Karpas-422 (cell line): ENCODE measurements around the gene TFB2M. TPM values are rescaled to one million over a fixed set of nuclear protein-coding genes. Genes with fewer than 3 reads are reported as not detected.

Experiments
- DNase-seq: peaks from one replicate; pipeline ENCODE4 v3.0.0-alpha.2; 2015
- H2AFZ ChIP-seq: fragments of 200-600 bp; sonication (generic); 2 replicates; pipeline ENCODE4 v1.6.1; 2014; ENCODE audit warnings: antibody characterized with exemption, low read length, mixed read lengths
- H3K27ac ChIP-seq: fragments of 200-600 bp; sonication (generic); 2 replicates; pipeline ENCODE4 v1.5.1; 2014; ENCODE audit warnings: mild to moderate bottlenecking, low read length, moderate library complexity
- H3K27me3 ChIP-seq: fragments of 200-600 bp; sonication (generic); 2 replicates; pipeline ENCODE4 v1.6.1; 2014; ENCODE audit warnings: low read length, mixed read lengths
- H3K36me3 ChIP-seq: fragments of 200-600 bp; sonication (generic); 2 replicates; pipeline ENCODE4 v1.6.1; 2014; ENCODE audit warnings: low read length, mixed read lengths; ENCODE audit not compliant: insufficient read depth
- H3K4me1 ChIP-seq: fragments of 200-600 bp; sonication (generic); 2 replicates; pipeline ENCODE4 v1.6.1; 2014; ENCODE audit warnings: mild to moderate bottlenecking, low read length, mixed read lengths
- H3K4me2 ChIP-seq: fragments of 200-600 bp; sonication (generic); 2 replicates; pipeline ENCODE4 v1.6.1; 2014; ENCODE audit warnings: low read length, low read depth, mild to moderate bottlenecking; ENCODE audit not compliant: poor library complexity, severe bottlenecking
- H3K4me3 ChIP-seq: fragments of 200-600 bp; sonication (generic); 2 replicates; pipeline ENCODE4 v1.5.1; 2014; ENCODE audit warnings: mild to moderate bottlenecking, antibody characterized with exemption, low read length, mixed read lengths
- H3K79me2 ChIP-seq: fragments of 200-600 bp; sonication (generic); 2 replicates; pipeline ENCODE4 v1.6.1; 2014; ENCODE audit warnings: mild to moderate bottlenecking, low read length, mixed read lengths
- H3K9ac ChIP-seq: fragments of 200-600 bp; sonication (generic); 2 replicates; pipeline ENCODE4 v1.6.0; 2014; ENCODE audit warnings: low read length
- H3K9me2 ChIP-seq: fragments of 200-600 bp; sonication (generic), shearing (Covaris generic); replicated peaks from 2 replicates; pipeline ENCODE4 v1.6.0; 2014; ENCODE audit warnings: mild to moderate bottlenecking, low read length, moderate library complexity; ENCODE audit not compliant: insufficient read depth
- H3K9me3 ChIP-seq: fragments of 300-700, 200-600 bp; sonication (generic); 2 replicates; pipeline ENCODE4 v1.6.1; 2014; ENCODE audit warnings: low read length, mixed read lengths
- H4K20me1 ChIP-seq: fragments of 200-600 bp; sonication (generic); 2 replicates; pipeline ENCODE4 v1.6.1; 2014; ENCODE audit warnings: mild to moderate bottlenecking, antibody characterized with exemption, low read length, low read depth; ENCODE audit not compliant: insufficient read depth
- total RNA-seq: library from RNA; depleted of rRNA; stranded (reverse); fragments of >200 nt; shearing (Covaris generic); gene quantifications from 2 replicates; pipeline ENCODE4 v1.2.3, GENCODE V29; 2014; ENCODE audit warnings: low replicate concordance

TFB2M gene
- total RNA-seq, 1 experiment from 2014 or later: 20.5 TPM

DNA sequence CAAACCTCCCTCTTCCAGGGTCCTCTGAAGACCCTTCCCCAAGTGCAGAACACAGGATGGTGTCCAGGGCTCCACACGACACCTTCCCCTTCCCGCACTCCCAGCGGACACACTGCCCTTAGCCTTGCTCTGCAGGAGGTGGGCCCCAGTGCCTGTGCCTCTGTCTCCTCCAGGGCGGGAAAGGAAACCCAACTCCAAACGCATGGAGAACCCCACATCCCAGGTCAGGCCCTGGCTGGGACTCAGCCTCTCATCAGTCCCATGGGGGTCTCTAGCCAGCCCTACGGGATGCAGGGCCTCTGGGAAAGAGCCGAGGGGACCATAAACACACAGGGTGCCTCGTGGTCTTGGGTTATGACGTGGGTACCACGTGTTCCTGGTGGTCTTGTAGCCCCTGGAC lies 53.4 kb downstream of the TFB2M start:
- H2AFZ ChIP-seq: no peak overlapping the region
- no peaks in the 10 kb centered on the region for H3K79me2 ChIP-seq
- no peak overlapping the region for H3K9ac ChIP-seq
- no peak overlapping the region for H3K4me2 ChIP-seq
- peaks cover under 1% of the 10 kb centered on the region for H3K4me1 ChIP-seq
- no peak overlapping the region for H3K27ac ChIP-seq
- H3K9me2 ChIP-seq: no peaks in the 10 kb centered on the region
- H3K4me3 ChIP-seq: no peak overlapping the region
- H4K20me1 ChIP-seq: no peaks in the 10 kb centered on the region
- no peaks in the 10 kb centered on the region for H3K27me3 ChIP-seq
- H3K36me3 ChIP-seq: no peaks in the 10 kb centered on the region
- peaks cover 17% of the 10 kb centered on the region for H3K9me3 ChIP-seq
- DNase-seq: no peak

DNA sequence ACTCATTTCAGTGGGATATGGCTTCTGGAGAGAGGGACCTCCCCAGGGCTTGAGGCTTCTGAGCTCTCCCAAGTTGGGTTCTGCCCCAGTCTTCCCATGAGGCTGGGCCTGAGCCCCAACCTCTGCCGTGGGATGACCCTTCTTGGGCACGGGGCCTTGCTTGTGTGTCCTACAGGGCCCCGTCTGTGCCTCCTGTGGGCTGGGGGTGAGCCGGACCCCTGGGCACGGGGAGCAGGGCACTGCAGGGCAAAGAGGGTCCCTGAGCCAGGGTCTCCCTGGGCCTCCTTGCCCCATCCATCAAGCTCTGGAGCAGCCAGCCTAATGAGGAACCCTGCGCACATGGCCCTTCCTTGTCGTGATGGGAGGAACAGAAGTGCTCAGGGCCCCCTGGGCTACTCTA lies 53.8 kb downstream of the TFB2M start:
- Histone ChIP-seq H3K9me2 (no peaks in the 10 kb centered on the region), H3K27me3 (no peaks in the 10 kb centered on the region), H3K9ac (no peak overlapping the region), H3K36me3 (no peaks in the 10 kb centered on the region), H4K20me1 (no peaks in the 10 kb centered on the region), H3K9me3 (peaks cover 17% of the 10 kb centered on the region), H3K4me3 (no peak overlapping the region), H2AFZ (no peak overlapping the region), H3K27ac (no peak overlapping the region), H3K4me2 (no peak overlapping the region), H3K79me2 (no peaks in the 10 kb centered on the region), H3K4me1 (peaks cover 4% of the 10 kb centered on the region)
- peak; percentile 36 for DNase-seq

DNA sequence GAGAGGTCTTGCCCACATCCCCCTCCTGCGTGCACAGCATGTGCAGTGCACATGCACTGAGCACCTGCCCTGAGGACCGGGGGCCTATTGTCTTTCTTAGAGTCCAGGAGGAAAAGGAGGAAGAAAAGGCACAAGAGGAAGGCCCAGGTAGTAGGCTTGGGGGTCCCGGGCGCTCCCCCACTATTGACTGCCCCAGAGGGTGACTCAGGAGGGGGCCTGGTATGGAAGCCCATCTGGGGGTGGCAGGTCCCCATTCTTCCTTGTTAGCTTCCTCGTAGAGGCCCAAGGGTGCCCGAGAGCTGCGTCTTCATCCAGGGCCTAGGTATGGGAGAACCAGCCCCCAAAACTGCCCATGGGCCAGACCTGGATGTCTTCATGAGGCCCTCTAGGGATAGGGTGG lies 54.9 kb downstream of the TFB2M start:
- Histone ChIP-seq H2AFZ (no peak overlapping the region), H3K4me1 (peaks cover 5% of the 10 kb centered on the region), H3K27me3 (no peaks in the 10 kb centered on the region), H3K4me3 (no peak overlapping the region), H3K79me2 (peaks cover 8% of the 10 kb centered on the region), H3K27ac (no peak overlapping the region), H3K9me3 (peaks cover 17% of the 10 kb centered on the region), H4K20me1 (no peaks in the 10 kb centered on the region), H3K36me3 (no peaks in the 10 kb centered on the region), H3K4me2 (no peak overlapping the region), H3K9ac (no peak overlapping the region), H3K9me2 (no peaks in the 10 kb centered on the region)
- DNase-seq: no peak

DNA sequence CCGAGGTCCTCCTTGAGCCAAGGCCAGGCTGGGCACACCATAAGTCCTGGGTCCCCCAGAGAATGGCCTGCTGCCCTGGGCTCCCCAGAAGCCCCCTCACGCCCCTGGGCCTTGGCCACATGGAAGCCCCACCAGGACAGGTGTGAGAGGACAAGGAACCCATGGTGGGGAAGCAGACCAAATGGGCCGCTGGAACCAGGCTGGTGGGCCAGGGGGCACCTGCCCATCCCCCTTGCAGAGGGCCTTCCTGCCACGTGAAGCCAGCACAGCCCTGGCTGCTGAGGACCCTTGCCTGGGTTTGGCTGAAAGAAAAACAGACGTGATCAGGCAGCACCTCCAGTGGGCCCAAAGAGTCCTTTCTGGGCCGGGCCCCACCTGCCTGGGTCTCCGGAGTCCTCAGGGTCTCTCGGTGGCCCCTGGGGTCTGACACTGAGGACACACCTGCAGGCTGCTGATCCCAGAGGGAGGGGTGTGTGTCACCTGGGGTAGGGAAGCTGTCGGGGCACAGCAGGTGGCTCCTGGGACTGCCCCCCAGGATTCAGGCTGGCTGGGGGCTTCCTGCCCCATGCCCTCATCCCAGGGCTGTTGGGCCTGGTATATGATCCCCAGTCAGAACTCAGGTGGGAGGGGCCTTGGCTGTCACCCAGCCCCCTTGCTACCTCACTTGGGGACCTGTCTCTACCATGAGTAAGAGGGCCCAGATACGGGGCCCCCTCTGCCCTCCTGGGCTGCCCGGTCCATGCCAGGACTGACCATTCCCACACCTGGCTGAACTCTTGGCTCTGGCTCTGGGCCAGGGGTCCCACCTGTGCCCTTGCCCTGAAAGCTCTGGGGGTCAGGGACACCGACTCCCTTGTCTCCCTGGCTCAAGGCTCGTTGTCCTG lies 55.7 kb downstream of the TFB2M start:
- Histone ChIP-seq H2AFZ (no peak overlapping the region), H3K36me3 (no peaks in the 10 kb centered on the region), H3K4me1 (peaks cover 13% of the 10 kb centered on the region), H4K20me1 (no peaks in the 10 kb centered on the region), H3K4me2 (no peak overlapping the region), H3K9ac (no peak overlapping the region), H3K27ac (no peak overlapping the region), H3K4me3 (no peak overlapping the region), H3K9me3 (peaks cover 10% of the 10 kb centered on the region), H3K79me2 (peaks cover 16% of the 10 kb centered on the region), H3K27me3 (no peaks in the 10 kb centered on the region), H3K9me2 (no peaks in the 10 kb centered on the region)
- DNase-seq: no peak

DNA sequence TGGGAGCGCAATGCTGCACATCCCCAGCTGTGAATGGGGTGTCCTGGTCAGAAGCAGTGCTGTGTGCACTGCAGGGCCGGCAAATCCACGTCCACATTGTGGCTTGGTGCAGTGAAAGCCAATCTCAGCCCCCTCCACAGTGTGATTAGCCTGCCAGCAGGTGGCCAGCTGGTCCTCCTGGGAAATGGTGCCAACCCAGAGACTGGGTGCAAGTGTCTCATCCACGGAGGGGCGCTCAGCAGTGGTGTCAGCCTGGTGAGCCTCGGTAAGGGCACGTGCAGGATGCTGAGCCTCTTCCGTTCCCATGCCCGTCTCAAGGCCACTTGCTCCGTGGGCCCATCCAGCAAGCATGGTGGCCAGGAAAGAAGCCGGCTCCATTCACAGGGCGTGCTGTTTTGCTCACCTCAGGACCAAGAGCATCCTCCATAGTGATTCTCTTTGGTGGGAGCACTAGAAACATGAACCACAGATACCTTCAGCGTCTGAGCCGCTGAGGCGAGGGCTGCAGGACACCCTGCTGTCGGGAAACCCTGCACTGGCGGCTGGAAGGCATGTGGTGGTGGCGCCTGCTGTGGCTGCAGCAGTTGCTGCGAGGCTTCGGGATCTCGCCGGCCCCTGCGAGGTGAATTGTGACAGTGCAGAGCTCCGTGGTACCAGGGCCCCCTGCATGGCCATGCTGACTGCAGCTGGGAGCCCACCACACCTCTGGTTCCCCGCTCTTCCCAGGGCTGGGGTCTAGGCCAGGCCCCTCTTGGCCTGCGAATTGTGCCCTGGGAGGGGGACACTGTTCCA lies 57.0 kb downstream of the TFB2M start:
- H3K9me2 ChIP-seq: no peaks in the 10 kb centered on the region

DNA sequence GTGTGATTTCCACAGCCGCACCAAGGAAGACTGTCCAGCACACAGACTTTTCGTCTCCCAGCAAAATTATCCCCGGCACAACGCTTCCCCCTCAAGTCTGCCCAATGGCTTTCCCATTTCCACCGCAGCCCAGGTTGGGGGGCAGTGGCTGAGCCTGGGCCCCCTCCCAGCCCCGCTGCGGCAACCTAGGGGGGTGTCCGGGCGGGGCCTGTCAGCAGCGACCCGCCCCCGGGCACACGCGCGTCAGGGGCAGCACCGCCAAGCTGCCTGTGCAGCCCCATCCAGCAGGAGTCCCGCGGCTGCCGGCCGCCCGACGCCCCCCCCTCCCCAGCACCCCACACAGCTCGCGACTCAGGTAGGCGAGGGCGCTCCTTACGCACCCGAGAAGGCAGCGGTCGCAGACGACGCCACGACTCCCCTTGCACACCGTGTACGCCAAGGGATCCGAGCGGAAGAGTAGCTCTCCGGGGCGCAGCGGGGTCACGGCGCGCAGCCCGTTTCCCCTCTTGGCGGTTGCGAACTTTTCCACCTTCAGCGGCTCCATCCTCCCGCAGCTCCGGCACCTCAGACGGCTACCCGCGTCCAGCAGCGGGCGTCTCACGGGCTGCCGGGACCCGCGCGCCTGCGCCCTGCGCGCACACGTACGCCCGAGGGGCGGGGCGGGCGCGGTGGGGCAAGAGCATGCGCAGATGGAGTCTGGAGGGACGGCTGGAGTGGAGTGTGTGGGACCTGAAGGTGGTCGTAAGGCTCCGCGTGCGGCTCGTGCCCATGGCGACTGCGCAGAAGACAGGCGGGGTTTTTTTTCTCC lies 59.2 kb downstream of the TFB2M start, which contains the start of gene SMYD3:
Gene SMYD3, minus strand, starts transcription at position 606 of the 808 bp plus-strand sequence.
- H3K27ac ChIP-seq: no peak within 1 kb of the TSS; the same call in 1 of the 2 replicates
- H4K20me1 ChIP-seq: no peaks in the 10 kb centered on the region
- peaks cover 35% of the 10 kb centered on the region for H3K4me1 ChIP-seq
- DNase-seq: peak; percentile 93
- no peaks in the 10 kb centered on the region for H3K9me3 ChIP-seq
- H3K4me2 ChIP-seq: peak within 1 kb of the TSS; percentile 83
- H3K27me3 ChIP-seq: no peaks in the 10 kb centered on the region
- peaks cover 47% of the 10 kb centered on the region for H3K79me2 ChIP-seq
- H3K9me2 ChIP-seq: no peaks in the 10 kb centered on the region
- peaks cover 10% of the 10 kb centered on the region; the same call in 1 of the 2 replicates for H3K36me3 ChIP-seq
- peak within 1 kb of the TSS; percentile 78 for H3K4me3 ChIP-seq
- peak within 1 kb of the TSS; percentile 94 for H3K9ac ChIP-seq
- peak within 1 kb of the TSS; percentile 98 for H2AFZ ChIP-seq

More for the DNA sequence above, 57.0 kb downstream of the TFB2M start:
- H3K9ac ChIP-seq: no peak overlapping the region
- no peak overlapping the region for H3K4me2 ChIP-seq
- no peak for DNase-seq
- peaks cover 1% of the 10 kb centered on the region; the same call in 1 of the 2 replicates for H3K9me3 ChIP-seq
- no peak overlapping the region for H3K27ac ChIP-seq
- H2AFZ ChIP-seq: no peak overlapping the region
- peaks cover 29% of the 10 kb centered on the region for H3K79me2 ChIP-seq
- no peaks in the 10 kb centered on the region for H4K20me1 ChIP-seq
- peaks cover 6% of the 10 kb centered on the region; the same call in 1 of the 2 replicates for H3K36me3 ChIP-seq
- H3K4me1 ChIP-seq: peaks cover 24% of the 10 kb centered on the region
- no peak overlapping the region for H3K4me3 ChIP-seq
- no peaks in the 10 kb centered on the region for H3K27me3 ChIP-seq

DNA sequence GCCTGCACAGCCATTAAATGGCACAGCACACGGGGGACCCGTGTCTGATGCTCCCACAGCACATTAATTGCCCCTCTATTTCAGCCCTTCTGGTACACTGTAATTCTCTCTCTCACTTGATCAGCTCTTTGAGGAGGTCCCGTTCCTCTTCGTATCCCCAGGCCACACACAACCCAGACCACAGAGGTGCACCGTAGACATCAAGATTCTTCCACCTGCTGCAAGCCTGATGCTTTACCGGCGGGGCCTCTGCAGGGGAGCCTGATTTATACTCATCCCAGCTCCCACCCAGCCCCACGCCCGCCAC lies 59.7 kb downstream of the TFB2M start:
- peaks cover 35% of the 10 kb centered on the region for H3K4me1 ChIP-seq
- peaks cover 53% of the 10 kb centered on the region for H3K79me2 ChIP-seq
- H3K36me3 ChIP-seq: peaks cover 14% of the 10 kb centered on the region; the same call in 1 of the 2 replicates
- peak overlapping the region; percentile 94 for H3K9ac ChIP-seq
- DNase-seq: peak; percentile 65
- no peaks in the 10 kb centered on the region for H4K20me1 ChIP-seq
- H2AFZ ChIP-seq: peak overlapping the region; percentile 98; the same call in 1 of the 2 replicates
- H3K27me3 ChIP-seq: no peaks in the 10 kb centered on the region
- peak overlapping the region; percentile 78 for H3K4me3 ChIP-seq
- H3K4me2 ChIP-seq: peak overlapping the region; percentile 83
- H3K9me2 ChIP-seq: no peaks in the 10 kb centered on the region
- no peak overlapping the region; the same call in 1 of the 2 replicates for H3K27ac ChIP-seq
- no peaks in the 10 kb centered on the region for H3K9me3 ChIP-seq
